ENCODE results near the gene FRA10AC1. TPM values are rescaled to one million over a fixed set of nuclear protein-coding genes. Genes with fewer than 3 reads are reported as not detected.

FRA10AC1 gene
- total and polyA plus RNA-seq, 2 experiments from 2014 or later: 7.6 to 17.0 TPM

DNA sequence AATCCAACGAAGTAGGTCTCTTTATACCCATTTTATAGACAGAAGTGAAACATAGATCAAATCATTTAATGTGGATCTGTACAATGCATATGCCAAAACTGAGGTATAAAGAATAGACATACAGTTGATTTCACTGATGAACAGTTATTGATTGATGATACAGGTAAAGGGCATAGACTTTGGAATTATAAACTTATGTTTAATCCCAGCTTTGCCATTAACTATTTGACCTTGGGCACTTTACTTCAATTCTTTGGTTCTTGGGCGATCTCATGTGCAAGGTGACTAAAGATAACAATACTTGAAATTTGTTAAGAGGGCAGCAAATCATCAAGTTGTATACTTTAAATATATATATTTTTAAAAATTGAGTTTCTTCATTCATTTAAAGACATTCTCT is 28.6 kb downstream of the FRA10AC1 start:
- no peak overlapping the region for H2AFZ ChIP-seq
- H4K20me1 ChIP-seq (ENCODE audit: insufficient read depth): no peaks in the 10 kb centered on the region
- DNase-seq: no peak
- no peaks in the 10 kb centered on the region for H3K9me2 ChIP-seq (ENCODE audit: insufficient read depth)
- WGBS, 2 experiments (ENCODE audit: low coverage in 1 of 2, low lambda C conversion rate in 2 of 2, missing lambda C conversion rate in 2 of 2): 94 to 98% methylated on average over 2 of the region's 2 CpGs
- no peak overlapping the region for H3K4me3 ChIP-seq
- H3K27me3 ChIP-seq (replicated peaks; ENCODE audit: insufficient read depth): no peaks in the 10 kb centered on the region
- H3K36me3 ChIP-seq (ENCODE audit: low read depth): peaks cover 68% of the 10 kb centered on the region
- TF ChIP-seq EZH2 (IDR thresholded peaks at IDR 0.05; ENCODE audit: insufficient read depth, poor library complexity, severe bottlenecking): no peak
- no peak for TF ChIP-seq EZH2phosphoT487 (IDR thresholded peaks at IDR 0.05; ENCODE audit: insufficient read depth, low read depth)
- no peaks in the 10 kb centered on the region for H3F3A ChIP-seq (ENCODE audit: insufficient read depth)
- no peak overlapping the region for H3K27ac ChIP-seq
- no peak overlapping the region for H3K9ac ChIP-seq
- no peaks in the 10 kb centered on the region for H3K79me2 ChIP-seq (ENCODE audit: insufficient read depth)
- no peaks in the 10 kb centered on the region for H3K9me3 ChIP-seq (ENCODE audit: low read depth)
- no peaks in the 10 kb centered on the region for H3K4me1 ChIP-seq (ENCODE audit: insufficient read depth)
- in situ Hi-C loops (cut with MboI): loop anchor here (10.0 kb wide), 1 partner anchor 129 kb away; no protein-coding TSS in a partner anchor
- no peak overlapping the region for H3K4me2 ChIP-seq (ENCODE audit: unreplicated experiment)

DNA sequence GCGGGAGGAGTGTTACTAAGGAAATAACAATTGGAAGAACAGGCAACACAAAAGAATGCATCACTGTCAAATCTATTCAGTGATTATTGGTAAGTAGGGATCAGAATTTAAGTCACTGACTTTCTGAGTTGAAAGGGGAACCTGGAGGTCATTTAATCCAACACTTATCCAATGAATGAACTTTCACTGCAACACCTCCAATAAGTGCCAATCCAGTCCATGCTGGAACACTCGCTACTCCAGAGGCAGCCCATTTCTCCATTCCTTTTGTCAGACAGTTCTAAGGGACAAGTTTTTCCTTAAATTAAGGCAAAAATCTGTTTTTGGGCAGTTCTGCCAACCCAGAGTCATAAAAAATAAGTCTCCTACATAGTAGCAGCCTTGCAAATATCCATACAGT is 29.5 kb downstream of the FRA10AC1 start:
- H3K9me2 ChIP-seq (ENCODE audit: insufficient read depth): no peaks in the 10 kb centered on the region
- H3K27ac ChIP-seq: no peak overlapping the region
- H3K27me3 ChIP-seq (replicated peaks; ENCODE audit: insufficient read depth): no peaks in the 10 kb centered on the region
- WGBS, 2 experiments (ENCODE audit: low coverage in 1 of 2, low lambda C conversion rate in 2 of 2, missing lambda C conversion rate in 2 of 2): 84% methylated on average over 2 of the region's 2 CpGs
- H3K9me3 ChIP-seq (ENCODE audit: low read depth): no peaks in the 10 kb centered on the region
- in situ Hi-C loops (cut with MboI): loop anchor here (10.0 kb wide), 1 partner anchor 128 kb away; no protein-coding TSS in a partner anchor
- no peaks in the 10 kb centered on the region for H3F3A ChIP-seq (ENCODE audit: insufficient read depth)
- no peak for DNase-seq
- H3K4me3 ChIP-seq: no peak overlapping the region
- no peak for TF ChIP-seq EZH2 (IDR thresholded peaks at IDR 0.05; ENCODE audit: insufficient read depth, poor library complexity, severe bottlenecking)
- no peak for TF ChIP-seq EZH2phosphoT487 (IDR thresholded peaks at IDR 0.05; ENCODE audit: insufficient read depth, low read depth)
- H3K4me2 ChIP-seq (ENCODE audit: unreplicated experiment): no peak overlapping the region
- H4K20me1 ChIP-seq (ENCODE audit: insufficient read depth): no peaks in the 10 kb centered on the region
- no peak overlapping the region for H3K9ac ChIP-seq
- no peak overlapping the region for H2AFZ ChIP-seq
- no peaks in the 10 kb centered on the region for H3K79me2 ChIP-seq (ENCODE audit: insufficient read depth)
- no peaks in the 10 kb centered on the region for H3K4me1 ChIP-seq (ENCODE audit: insufficient read depth)
- peaks cover 72% of the 10 kb centered on the region for H3K36me3 ChIP-seq (ENCODE audit: low read depth)

DNA sequence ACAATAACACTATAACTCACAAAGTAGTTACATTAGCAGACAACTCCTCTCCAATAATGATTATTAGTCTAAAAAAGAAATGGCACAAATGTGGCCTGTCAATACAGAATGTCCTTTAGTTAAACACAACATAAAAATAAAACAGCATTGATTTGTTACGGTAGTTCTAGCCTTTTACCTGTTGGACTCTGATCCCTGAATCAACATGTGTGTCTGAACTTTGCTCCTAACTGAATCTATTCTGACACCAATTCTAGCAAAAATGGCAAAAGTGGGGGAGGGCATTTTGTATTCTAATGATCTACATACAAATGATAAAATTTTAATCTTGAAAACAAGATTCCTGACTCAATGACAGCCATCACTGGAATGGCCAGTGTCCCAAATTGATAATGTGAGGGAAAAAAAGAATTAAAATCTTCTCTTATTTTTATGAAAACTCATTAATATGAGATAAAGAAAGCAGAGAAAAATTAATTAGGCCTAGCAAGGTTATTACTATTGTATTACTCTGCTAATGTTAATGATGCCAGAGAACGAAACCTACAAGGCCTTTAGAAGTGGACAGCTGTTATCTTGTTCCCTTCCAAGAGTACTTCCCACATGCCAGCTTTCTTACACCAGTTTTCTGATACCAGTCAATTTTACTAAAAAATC is 30.2 kb downstream of the FRA10AC1 start:
- Histone ChIP-seq H3K4me3 (no peak overlapping the region), H2AFZ (no peak overlapping the region), H3K4me1 (ENCODE audit: insufficient read depth) (no peaks in the 10 kb centered on the region), H3K9me2 (ENCODE audit: insufficient read depth) (no peaks in the 10 kb centered on the region), H3K27ac (no peak overlapping the region), H3K4me2 (ENCODE audit: unreplicated experiment) (no peak overlapping the region), H3K27me3 (replicated peaks; ENCODE audit: insufficient read depth) (no peaks in the 10 kb centered on the region), H3K79me2 (ENCODE audit: insufficient read depth) (no peaks in the 10 kb centered on the region), H3F3A (ENCODE audit: insufficient read depth) (no peaks in the 10 kb centered on the region), H4K20me1 (ENCODE audit: insufficient read depth) (no peaks in the 10 kb centered on the region), H3K9ac (no peak overlapping the region), H3K9me3 (ENCODE audit: low read depth) (no peaks in the 10 kb centered on the region), H3K36me3 (ENCODE audit: low read depth) (peaks cover 72% of the 10 kb centered on the region)
- in situ Hi-C loops (cut with MboI): loop anchor here (10.0 kb wide), 1 partner anchor 127 kb away; no protein-coding TSS in a partner anchor
- 95 to 97% methylated on average over 2 of the region's 2 CpGs for WGBS, 2 experiments (ENCODE audit: low coverage in 1 of 2, low lambda C conversion rate in 2 of 2, missing lambda C conversion rate in 2 of 2)
- no peak for DNase-seq
- TF ChIP-seq EZH2phosphoT487 (IDR thresholded peaks at IDR 0.05; ENCODE audit: insufficient read depth, low read depth) (no peak), EZH2 (IDR thresholded peaks at IDR 0.05; ENCODE audit: insufficient read depth, poor library complexity, severe bottlenecking) (no peak)

DNA sequence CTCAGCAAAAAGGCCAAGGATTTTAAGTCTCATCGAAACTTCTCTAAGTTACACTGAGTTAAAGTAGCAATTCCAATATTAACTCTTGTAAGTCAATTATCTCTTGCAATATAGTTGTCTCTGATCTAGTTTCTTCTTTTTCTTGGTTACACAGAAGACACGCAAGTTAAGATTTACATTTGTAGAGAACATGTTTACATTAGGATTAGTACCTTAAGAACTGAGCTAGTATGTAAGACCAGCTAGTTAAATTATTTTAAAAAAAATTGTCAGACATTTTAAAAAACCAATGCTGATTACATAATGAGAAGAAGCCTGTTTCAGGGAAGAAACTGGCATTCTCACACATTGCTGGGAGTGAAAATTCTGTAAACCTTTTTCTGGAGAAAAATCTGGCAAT is 31.4 kb downstream of the FRA10AC1 start:
- DNase-seq: no peak
- Histone ChIP-seq H4K20me1 (ENCODE audit: insufficient read depth) (no peaks in the 10 kb centered on the region), H3K9me2 (ENCODE audit: insufficient read depth) (no peaks in the 10 kb centered on the region), H3K36me3 (ENCODE audit: low read depth) (peaks cover 76% of the 10 kb centered on the region), H3K79me2 (ENCODE audit: insufficient read depth) (no peaks in the 10 kb centered on the region), H3K9ac (no peak overlapping the region), H3K4me2 (ENCODE audit: unreplicated experiment) (no peak overlapping the region), H3F3A (ENCODE audit: insufficient read depth) (no peaks in the 10 kb centered on the region), H3K4me3 (no peak overlapping the region), H2AFZ (no peak overlapping the region), H3K27me3 (replicated peaks; ENCODE audit: insufficient read depth) (no peaks in the 10 kb centered on the region), H3K27ac (no peak overlapping the region), H3K4me1 (ENCODE audit: insufficient read depth) (no peaks in the 10 kb centered on the region), H3K9me3 (ENCODE audit: low read depth) (no peaks in the 10 kb centered on the region)
- WGBS, 2 experiments (ENCODE audit: low coverage in 1 of 2, low lambda C conversion rate in 2 of 2, missing lambda C conversion rate in 2 of 2): 96 to 97% methylated on average over 2 of the region's 2 CpGs
- in situ Hi-C loops (cut with MboI): loop anchor here (10.0 kb wide), 1 partner anchor 126 kb away; no protein-coding TSS in a partner anchor
- TF ChIP-seq EZH2phosphoT487 (IDR thresholded peaks at IDR 0.05; ENCODE audit: insufficient read depth, low read depth) (no peak), EZH2 (IDR thresholded peaks at IDR 0.05; ENCODE audit: insufficient read depth, poor library complexity, severe bottlenecking) (no peak)

All from GM23248 (cell line).